Upper lobe of right lung (tissue), 1 donor: ENCODE results near the gene RTN4RL1. TPM values are rescaled to one million over a fixed set of nuclear protein-coding genes. Genes with fewer than 3 reads are reported as not detected.
A peak's percentile ranks its signal among the peaks of the same experiment; 100 is the strongest.
"Not testable (repeated sequence)": the region's sequence is repeated elsewhere in the genome, so short reads cannot be mapped to it uniquely, and the experiment has no call there.

Experiments used
- ATAC-seq: fragments of 200-7000 bp; cut with Tn5 transposase; one replicate; pipeline ENCODE4 v1.9.1; 2020; ENCODE audit warnings: mild to moderate bottlenecking, moderate library complexity
- DNase-seq: peaks from one replicate; pipeline ENCODE4 v3.0.0-alpha.2; 2020
- H3K27ac ChIP-seq: fragments of 200-600 bp; one replicate; pipeline ENCODE4 v1.8.0; 2022
- H3K27me3 ChIP-seq: fragments of 200-600 bp; one replicate; pipeline ENCODE4 v1.8.0; 2022; ENCODE audit warnings: mild to moderate bottlenecking
- H3K36me3 ChIP-seq: fragments of 200-600 bp; one replicate; pipeline ENCODE4 v1.8.0; 2022
- H3K4me1 ChIP-seq: fragments of 200-600 bp; one replicate; pipeline ENCODE4 v1.8.0; 2022
- H3K4me3 ChIP-seq: fragments of 200-600 bp; one replicate; pipeline ENCODE4 v1.8.0; 2022; ENCODE audit warnings: mild to moderate bottlenecking
- H3K9me3 ChIP-seq: fragments of 200-600 bp; one replicate; pipeline ENCODE4 v1.8.0; 2022
- intact Hi-C: fragments of 100-400 bp; cut with DNase I; formaldehyde crosslinking; loops from one replicate; pipeline ENCODE4 v1.11.0; 2022
- total RNA-seq: library from RNA; stranded (reverse); fragmentation: NEBNext Ultra II Directional; extraction: Animal tissue kit (Norgen Biotek cat#: 25700); gene quantifications from one replicate; pipeline ENCODE4 v1.2.1, GENCODE V29; 2021
- TF ChIP-seq, protein P1 (sequence below): fragments of 200-600 bp; IDR thresholded peaks from one replicate; pipeline ENCODE4 v1.8.0; 2022; ENCODE audit warnings: antibody characterized with exemption
- donor health status: DM: no; HTN: yes; CAD: no; lungs with severe emphysema.

The RTN4RL1 gene
- total RNA-seq, 1 donor from 2014 or later, result 4.3 TPM

DNA sequence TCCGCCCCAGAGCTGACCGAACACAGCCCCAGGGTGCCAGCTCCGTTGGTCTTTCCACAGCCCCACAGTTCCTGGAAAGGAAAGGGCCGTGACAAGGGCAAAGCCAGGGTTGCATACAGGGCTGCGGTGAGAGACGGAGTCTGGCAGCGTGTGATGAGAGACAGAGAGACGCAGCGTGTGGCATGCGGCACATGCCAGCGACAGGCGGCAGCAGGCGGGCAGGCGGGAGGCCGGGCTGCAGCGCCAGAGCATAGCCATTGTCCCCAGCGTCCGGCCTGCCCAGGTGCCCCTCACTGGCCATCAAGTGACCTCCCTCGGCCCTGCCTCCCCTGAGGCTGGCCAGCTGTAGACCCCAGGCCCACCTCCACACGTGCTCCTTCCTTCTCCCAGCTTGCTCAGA lies 8.6 kb downstream of the RTN4RL1 start:
- peaks cover 12% of the 10 kb centered on the region for H3K4me1 ChIP-seq
- H3K4me3 ChIP-seq, result no peak overlapping the region
- H3K36me3 ChIP-seq, result no peaks in the 10 kb centered on the region
- intact Hi-C loops, result no loop called here
- DNase-seq (no peak), ATAC-seq (no peak)
- no peaks in the 10 kb centered on the region for H3K27me3 ChIP-seq
- H3K27ac ChIP-seq, result no peak overlapping the region
- no peaks in the 10 kb centered on the region for H3K9me3 ChIP-seq
- TF ChIP-seq, protein P1, sequence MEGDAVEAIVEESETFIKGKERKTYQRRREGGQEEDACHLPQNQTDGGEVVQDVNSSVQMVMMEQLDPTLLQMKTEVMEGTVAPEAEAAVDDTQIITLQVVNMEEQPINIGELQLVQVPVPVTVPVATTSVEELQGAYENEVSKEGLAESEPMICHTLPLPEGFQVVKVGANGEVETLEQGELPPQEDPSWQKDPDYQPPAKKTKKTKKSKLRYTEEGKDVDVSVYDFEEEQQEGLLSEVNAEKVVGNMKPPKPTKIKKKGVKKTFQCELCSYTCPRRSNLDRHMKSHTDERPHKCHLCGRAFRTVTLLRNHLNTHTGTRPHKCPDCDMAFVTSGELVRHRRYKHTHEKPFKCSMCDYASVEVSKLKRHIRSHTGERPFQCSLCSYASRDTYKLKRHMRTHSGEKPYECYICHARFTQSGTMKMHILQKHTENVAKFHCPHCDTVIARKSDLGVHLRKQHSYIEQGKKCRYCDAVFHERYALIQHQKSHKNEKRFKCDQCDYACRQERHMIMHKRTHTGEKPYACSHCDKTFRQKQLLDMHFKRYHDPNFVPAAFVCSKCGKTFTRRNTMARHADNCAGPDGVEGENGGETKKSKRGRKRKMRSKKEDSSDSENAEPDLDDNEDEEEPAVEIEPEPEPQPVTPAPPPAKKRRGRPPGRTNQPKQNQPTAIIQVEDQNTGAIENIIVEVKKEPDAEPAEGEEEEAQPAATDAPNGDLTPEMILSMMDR, result no peak

- ATAC-seq, result no peak
- peaks cover 12% of the 10 kb centered on the region for H3K4me1 ChIP-seq
These were observed 9.8 kb downstream of the RTN4RL1 start for GRCh38 chr17:2015314-2015713.

GRCh38 chr17:2013994-2014317 lies 11.2 kb downstream of the RTN4RL1 start:
- no peaks in the 10 kb centered on the region for H3K27me3 ChIP-seq
- ATAC-seq, result peak; percentile 53
- H3K4me3 ChIP-seq, result no peak overlapping the region
- H3K9me3 ChIP-seq, result no peaks in the 10 kb centered on the region
- H3K4me1 ChIP-seq, result peaks cover 12% of the 10 kb centered on the region
- intact Hi-C loops, result no loop called here
- no peak for DNase-seq
- TF ChIP-seq, protein P1, result no peak
- H3K27ac ChIP-seq, result no peak overlapping the region
- no peaks in the 10 kb centered on the region for H3K36me3 ChIP-seq

More at GRCh38 chr17:2015314-2015713, 9.8 kb downstream of the RTN4RL1 start:
- TF ChIP-seq, protein P1, result no peak
- Histone ChIP-seq H3K27ac (no peak overlapping the region), H3K9me3 (no peaks in the 10 kb centered on the region), H3K36me3 (no peaks in the 10 kb centered on the region), H3K27me3 (no peaks in the 10 kb centered on the region), H3K4me3 (no peak overlapping the region)
- intact Hi-C loops, result no loop called here
- no peak for DNase-seq

- intact Hi-C loops, ATAC-seq, H3K27me3 ChIP-seq, DNase-seq, H3K9me3 ChIP-seq, H3K4me3 ChIP-seq, H3K27ac ChIP-seq, H3K36me3 ChIP-seq: not testable (repeated sequence)
- peaks cover 12% of the 10 kb centered on the region for H3K4me1 ChIP-seq
These were observed 11.7 kb downstream of the RTN4RL1 start for GRCh38 chr17:2013220-2013993.

GRCh38 chr17:2012499-2012898 lies 12.6 kb downstream of the RTN4RL1 start:
- no peaks in the 10 kb centered on the region for H3K36me3 ChIP-seq
- intact Hi-C loops, result no loop called here
- H3K27ac ChIP-seq, result peak overlapping the region; percentile 66
- H3K9me3 ChIP-seq, result no peaks in the 10 kb centered on the region
- H3K27me3 ChIP-seq, result no peaks in the 10 kb centered on the region
- TF ChIP-seq, protein P1, result no peak
- no peak for ATAC-seq
- no peak for DNase-seq
- no peak overlapping the region for H3K4me3 ChIP-seq
- peaks cover 12% of the 10 kb centered on the region for H3K4me1 ChIP-seq

GRCh38 chr17:2011411-2012371 lies 13.4 kb downstream of the RTN4RL1 start:
- TF ChIP-seq, protein P1, result no peak
- H3K9me3 ChIP-seq, result no peaks in the 10 kb centered on the region
- H3K27me3 ChIP-seq, result no peaks in the 10 kb centered on the region
- intact Hi-C loops, result no loop called here
- ATAC-seq (peak; percentile 71), DNase-seq (peak; percentile 72)
- H3K36me3 ChIP-seq, result no peaks in the 10 kb centered on the region
- H3K4me3 ChIP-seq, result no peak overlapping the region
- H3K4me1 ChIP-seq, result peaks cover 12% of the 10 kb centered on the region
- H3K27ac ChIP-seq, result peak overlapping the region; percentile 66
